Islet precursor cell (in vitro differentiated cells): ENCODE results near the gene SMARCAL1.

Experiments
- DNase-seq: peaks from one replicate; pipeline ENCODE4 v3.0.0-alpha.2; 2018

The SMARCAL1 gene

DNA sequence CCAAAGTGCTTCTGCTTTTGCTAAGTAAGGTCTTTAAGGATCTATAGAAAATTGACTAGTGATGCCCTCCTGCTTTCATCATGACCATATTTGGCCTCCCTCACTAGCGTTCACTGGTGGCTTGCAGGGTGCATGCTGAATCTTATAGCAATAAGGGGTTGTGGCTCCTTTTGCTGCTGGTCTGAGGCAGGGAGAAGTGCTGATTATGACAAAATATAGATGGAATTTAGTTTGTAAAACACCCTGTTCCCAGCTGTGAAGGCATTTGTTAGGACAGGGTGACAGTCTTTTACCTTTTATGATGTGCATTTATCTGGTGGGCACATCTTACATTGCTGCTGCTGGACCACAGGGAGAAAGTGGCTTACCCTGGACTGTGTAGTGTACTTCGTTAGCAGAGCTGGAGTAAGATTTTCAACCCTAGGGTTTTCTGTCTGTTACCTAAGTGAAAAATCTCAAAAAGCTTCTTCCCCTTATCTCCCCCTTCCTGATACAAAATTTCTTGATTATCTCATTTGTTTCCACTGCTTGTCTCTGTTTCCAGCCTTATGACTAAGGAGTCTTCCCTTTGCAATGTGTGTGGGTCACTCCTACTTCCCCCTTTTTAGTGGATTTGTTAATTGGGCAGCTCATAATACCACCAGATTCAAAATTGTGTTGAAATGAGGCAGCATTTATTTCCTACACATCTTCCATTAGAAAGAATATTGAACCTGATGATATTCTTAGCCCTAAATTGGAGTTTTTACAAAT, 65.2 kb downstream of the SMARCAL1 start:
- DNase-seq, result no peak

DNA sequence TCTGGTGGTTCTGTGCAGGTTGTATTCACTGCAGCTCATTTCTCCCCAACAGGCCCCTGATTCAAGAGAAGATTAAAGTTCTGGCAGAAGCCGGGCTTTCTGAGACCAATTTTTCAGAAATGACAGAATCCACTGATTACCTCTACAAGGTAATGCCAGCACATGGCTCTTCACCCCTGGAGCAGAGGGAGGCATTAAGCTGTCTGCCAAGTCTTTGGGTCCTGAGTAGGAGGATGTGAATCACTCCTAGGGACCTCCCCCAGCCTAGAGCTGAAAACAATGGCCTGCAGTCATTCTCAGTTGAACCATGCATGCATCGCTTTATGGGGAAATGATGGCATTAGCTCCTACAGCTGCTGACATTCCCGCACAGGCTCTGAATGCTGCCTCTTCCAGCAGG, 65.9 kb downstream of the SMARCAL1 start:
- peak; percentile 91 for DNase-seq

DNA sequence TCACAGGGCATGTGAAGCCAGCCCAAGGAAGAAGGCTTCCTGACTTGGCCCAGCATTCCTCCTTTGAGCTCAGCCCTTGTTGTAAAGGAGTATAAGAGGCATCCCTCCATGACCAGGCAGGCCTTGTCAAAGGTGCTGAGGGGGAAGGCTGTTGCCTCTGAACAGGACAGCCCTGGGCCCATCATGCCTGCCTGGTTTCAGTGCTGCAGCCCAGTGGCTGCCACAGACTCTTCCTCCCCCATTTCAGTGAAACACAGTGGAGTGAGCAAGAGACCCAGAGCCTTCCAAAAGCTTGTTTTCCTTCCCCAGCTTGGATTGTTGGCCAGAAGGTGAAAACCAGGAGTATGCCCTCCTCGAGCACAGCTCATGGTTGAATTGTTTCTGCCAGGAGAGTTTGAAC, 66.5 kb downstream of the SMARCAL1 start:
- DNase-seq, result no peak

DNA sequence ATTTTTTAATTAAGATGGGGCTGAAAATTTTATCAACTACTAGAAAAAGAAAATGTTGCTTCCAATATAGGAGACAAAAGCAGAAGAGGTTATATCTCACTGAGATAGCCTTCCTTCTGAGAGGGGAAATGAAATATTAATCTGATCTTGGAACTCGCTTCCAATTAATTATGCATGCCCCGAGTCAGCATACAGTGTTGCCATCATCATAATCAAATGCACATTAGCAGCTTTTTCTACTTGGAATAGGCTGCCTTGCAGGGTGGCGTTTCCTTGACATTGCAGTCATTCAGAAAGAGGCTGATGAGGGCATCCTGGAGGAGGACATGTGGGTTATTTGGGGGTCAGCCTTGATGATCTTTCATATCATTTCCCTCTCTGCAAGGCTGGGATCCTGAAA, 67.9 kb downstream of the SMARCAL1 start:
- DNase-seq, result no peak

DNA sequence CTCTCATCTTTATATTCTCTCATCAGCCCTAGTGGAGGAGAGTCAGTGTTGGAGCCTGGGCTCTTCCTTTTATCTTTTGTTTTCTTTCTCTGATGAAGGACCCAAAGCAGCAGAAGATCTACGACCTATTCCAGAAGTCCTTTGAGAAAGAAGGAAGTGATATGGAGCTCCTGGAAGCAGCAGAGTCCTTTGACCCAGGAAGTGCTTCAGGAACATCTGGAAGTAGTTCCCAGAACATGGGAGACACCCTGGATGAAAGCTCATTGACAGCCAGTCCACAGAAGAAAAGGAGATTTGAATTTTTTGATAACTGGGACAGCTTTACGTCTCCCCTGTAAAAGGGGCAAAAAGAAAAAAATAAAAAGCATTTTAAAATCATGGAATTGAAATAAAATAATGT, 70.4 kb downstream of the SMARCAL1 start:
- DNase-seq, result no peak

DNA sequence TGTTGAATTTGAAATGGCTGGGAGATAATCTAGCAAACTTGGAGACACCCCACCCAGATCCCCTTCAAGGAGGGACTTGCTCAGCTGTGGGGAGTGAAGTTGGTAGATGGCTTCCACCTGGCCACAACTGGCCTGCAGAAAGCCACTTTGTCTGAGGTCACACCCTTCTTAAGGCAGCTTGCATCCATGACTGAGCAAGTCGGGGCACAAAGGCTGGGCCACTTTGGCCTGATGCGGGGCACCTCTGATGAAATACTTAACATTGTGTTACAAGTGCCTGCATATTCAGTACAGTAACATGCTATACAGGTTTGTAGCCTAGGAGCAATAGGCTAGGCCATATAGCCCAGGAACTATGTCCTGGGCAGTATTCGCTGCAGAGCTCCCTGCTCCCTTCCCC, 73.0 kb downstream of the SMARCAL1 start:
- DNase-seq, result no peak

DNA sequence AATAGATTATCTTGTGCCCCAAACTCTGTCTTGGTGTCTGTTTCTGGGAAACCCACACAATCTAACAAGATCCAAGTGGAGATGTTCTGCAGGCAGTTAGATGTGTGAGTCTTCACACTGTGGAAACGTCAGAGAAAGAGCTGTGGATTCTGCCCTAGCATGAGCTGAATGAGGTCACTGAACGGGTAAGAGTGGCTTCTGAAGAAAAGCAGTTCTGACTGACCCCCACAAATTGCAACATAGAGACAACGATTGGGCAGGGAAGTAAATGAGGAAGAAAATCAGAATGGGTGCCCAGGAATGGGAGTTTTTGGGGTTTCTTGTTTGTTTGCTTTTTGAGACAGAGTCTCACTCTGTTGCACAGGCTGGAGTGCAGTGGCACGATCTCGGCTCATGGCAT, 73.5 kb downstream of the SMARCAL1 start:
- DNase-seq, result no peak

DNA sequence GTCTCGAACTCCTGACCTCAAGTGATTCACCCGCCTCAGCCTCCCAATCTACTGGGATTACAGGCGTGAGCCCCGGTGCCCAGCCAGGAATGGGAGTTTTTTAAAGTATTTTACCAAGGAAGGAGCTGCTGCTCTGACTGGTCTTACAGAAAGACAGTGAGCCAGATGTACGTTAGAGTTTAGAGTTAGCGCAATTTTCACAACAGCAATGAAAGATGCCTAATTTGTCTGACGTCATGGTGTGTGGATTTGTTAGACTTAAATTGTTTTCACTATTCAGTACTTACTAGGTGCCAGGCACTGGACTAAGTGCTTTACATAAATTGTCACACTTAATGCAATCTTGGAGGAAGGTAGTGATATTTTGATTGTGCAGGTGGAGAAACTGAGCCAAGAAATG, 74.0 kb downstream of the SMARCAL1 start:
- no peak for DNase-seq

DNA sequence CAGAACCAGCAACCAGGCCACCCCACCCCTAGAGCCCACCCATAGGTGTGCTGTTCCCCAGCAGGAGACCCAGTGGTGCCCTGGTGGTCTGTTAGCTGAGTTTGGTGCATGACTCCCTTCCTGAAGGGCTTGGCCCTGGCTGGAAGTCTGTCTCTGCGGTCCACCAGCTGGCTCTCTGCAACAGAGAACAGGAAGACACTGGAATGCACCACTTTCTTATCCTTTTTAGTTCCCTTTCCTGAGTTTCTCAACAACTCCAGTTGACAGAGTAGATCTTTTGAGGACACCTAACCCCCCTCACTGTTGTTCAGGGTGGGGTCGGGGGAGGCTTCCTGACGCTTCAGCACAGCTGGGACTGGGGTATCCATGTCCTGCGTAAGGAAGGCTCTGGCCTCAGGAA, 74.4 kb downstream of the SMARCAL1 start:
- no peak for DNase-seq

DNA sequence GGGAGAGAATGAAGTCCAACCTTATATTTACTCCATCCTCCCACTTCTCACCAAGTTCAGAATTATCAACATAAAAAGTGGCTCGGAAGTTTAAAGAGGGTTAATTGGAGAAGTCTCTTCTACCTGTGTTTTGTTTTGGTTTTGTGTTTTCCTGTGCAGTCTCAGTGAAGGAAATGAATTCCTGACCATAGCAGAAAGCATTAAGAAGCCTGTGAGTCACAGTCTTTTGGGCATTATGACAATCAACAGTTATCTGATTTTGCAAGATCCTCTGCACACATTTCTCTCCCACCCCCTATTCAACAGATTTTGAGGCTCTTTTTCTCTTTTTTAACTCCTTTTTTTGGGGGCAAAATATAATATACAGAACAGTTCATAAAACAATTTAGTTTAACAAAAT, 77.8 kb downstream of the SMARCAL1 start:
- DNase-seq, result no peak

DNA sequence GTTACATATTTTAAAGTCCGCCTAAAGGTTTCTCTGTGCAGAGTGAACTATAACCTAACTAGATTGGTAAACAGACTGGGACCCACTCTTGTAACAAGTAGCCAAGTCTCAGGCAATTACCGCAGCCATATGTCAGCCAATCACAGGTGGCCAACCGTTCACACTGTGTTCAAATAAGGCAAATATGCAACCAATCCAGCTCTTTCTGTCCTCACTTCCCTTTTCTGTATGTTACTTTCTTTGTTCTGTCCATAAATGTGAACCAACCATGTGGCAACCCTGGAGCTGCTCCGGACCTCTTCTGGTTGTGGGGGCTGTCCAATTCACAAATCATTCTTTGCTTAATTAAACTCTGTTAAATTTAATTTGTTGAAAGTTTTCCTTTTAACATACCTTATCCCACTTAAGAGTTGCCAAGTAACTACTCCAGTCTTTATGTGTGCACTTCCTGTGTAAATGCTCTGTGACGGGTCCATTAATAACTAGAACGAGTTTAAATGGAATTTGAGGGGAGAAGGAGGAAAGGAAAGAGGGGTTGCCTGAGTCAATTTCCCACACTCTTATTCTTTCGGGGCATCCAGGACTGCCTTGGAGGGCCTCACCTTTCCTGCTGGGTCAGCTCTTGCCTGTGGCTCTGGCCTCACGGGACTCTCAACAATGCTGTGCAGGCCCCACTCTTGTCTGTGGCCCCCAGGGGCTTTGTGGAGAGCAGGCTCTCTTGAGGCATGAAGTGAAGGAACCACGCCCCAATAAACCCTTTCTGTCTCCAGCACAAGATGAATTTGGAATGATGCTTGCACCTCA, 79.7 kb downstream of the SMARCAL1 start:
- DNase-seq, result peak; percentile 22

DNA sequence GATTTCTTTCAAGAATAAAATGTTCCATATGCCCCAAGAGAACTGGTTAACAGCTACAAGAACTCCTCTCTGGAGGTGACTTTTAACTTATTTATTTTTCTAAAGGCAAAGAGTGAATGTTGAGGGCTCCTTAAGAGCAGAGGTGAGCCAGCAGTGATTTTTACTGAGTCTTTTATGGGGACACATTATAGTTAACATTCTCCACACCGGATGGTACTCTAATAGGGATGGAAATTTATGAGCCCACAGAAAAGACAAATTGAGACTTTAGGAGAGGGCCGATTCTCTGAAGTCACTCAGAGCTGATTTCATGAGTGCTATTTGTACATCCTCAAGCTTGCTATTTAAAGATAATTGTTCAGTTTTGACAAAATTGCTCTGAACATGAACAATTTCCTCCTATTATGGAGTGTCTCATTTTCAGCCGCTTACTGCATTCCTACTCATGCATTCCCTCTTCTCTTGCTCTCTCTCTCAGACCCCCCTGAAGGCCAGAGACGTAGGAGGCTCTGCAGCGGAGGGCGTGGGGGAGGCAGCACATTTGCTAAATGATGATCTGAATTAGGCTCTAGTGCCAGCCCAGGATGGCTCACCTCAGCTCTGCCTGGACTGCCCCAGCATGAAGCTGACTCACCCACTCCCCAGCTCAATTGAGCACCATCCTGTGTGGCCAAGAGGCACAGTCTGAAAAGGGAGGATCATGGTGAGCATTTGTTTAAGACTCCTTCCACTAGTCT, 80.5 kb downstream of the SMARCAL1 start:
- DNase-seq, result peak; percentile 84

DNA sequence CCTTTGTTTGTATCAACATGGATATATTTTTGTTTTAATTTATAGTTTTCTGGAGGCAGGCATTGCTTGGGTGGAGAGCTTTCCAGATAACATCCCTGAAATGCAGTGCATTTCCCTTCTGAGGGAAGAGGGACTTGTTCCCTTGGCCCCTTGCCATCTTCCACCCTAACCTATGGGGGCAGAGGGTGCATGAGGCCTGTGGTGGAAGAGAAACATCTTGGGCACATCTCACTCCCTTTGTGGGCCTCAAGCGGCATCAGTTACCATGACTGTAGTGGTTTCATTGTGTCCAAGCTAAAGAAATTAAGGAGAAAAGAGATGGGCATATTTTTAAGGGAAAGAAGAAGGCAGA, 81.0 kb downstream of the SMARCAL1 start:
- DNase-seq, result peak; percentile 3

DNA sequence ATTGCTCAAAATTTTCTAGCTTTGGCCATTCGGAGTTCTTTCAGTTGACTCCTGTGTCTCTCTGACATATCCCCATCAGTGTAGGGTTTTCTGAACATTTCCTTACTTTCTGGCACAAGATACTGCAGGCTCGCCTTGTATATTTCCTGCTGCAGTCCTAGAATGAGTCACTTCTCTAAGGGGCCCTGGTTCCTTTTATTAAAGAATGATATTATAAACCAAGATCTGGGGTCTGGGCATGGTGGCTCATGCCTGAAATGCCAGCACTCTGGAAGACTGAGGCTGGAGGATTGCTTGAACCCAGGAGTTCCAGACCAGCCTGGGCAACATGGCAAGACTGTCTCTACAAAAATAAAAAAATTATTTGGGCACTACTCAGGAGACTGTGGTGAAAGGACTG, 83.4 kb downstream of the SMARCAL1 start:
- DNase-seq, result peak; percentile 26

DNA sequence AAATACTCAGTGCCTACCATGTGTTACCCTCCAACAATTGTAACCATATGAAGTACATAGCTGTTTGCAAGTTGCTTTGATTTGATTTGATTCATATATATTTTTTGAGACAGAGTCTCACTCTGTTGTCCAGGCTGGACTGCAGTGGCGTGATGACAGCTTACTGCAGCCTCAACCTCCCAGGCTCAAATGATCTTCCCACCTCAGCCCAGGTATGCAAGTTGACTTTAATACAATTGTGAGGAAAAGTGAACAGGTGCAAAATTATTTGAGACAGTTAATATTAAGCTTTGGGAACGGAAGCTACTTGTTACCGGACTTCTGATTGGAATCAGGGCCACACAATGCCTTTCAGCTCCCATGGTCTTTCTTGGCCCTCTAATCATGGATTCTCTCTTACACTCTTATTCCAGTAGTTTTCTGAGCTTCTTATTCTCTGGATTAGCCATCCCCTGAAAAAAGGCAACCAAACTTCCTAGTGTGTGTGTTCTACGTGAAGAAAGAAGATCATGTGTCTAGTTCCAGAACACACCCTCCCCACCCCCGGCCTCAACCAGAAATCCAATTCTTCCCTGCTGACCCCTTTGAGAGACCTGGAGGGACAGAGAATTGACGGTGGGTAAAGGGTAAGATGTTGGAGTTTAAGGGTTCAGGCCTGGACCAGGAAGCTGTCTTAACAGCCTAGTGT, 85.2 kb downstream of the SMARCAL1 start:
- no peak for DNase-seq

DNA sequence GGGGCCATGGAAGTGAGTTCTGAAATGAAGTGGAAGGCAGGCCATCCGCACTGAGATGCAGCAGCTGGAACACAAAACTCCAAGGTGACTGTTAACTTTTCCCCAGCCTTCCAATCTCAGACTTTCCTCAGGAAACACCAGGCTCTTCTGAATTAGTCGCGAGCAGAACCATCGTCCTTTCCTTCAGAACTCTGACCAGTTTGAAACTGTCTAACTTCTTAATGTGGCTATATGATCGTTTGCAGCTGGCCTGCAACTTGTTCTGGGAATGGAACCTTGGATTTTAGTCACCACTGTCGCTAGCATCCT, 85.7 kb downstream of the SMARCAL1 start:
- DNase-seq, result no peak

DNA sequence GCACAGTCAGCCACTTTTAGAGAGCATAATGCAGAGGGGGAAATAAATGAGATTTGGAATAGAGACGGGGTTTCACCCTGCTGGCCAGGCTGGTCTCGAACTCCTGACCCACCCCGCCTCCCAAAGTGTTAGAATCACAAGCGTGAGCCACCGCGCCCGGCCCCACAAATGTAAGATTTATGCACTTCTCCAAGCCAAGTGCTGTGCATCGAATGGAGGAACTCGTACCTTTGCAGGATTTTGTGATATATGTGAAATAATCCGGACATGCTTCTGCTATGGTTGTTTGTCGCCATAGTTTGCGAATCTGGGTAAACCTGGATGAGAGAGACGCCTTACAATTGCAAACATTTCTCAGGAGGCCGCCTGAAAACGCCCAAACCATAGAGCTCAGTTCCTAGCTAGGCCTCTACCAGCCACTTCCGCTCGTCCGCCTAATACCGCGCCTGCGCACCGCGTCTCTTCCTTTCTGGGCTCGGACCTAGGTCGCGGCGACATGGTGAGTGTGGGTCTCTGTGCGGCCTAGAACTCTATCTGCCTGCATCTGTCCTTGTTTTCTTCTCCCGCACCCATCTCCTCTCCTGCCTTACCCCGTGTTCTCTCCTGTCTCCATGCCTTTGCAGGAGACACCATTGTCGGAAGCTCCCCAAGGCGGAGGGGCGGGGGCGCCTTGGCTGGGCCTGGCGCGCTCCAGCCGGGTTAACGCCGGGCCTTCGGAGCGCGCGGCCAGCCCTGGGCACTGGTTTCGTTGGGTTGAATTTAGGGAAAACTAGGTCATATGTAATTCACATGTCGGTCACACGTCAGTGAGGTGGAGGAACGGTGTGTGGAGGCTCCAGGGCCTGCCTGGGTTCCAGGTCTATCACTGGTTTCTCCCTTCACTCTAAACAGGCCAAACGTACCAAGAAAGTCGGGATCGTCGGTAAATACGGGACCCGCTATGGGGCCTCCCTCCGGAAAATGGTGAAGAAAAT, 86.4 kb downstream of the SMARCAL1 start, which contains the start of gene RPL37A:
Gene RPL37A, plus strand, starts transcription at position 466 of the 974 bp plus-strand sequence. Its CDS starts 31 bp downstream, at position 497.
- DNase-seq, result peak; percentile 96

DNA sequence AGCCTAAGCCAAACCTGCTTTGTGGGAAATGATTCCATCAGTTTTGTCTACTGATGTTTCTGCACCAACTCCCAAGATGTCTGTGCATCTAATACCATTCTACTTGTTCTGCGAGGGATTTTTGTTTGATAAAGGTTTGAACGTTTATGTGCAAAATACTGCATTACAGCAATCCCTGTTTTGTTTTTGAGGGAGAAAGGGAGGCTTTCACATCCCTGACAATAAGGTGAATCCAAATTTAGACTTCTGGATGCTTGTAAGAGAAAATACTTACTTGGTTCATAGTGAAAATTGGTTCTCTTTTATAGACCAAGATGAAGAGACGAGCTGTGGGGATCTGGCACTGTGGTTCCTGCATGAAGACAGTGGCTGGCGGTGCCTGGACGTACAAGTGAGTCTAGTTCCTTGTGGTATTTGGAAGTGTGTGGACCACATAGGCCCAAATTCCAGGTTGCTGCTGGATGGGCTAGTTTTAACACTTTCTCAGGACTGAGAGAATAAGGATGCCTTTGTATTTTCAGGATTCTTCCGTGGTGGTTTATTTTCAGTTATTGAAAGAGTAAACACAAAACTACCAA, 87.4 kb downstream of the SMARCAL1 start:
- no peak for DNase-seq

DNA sequence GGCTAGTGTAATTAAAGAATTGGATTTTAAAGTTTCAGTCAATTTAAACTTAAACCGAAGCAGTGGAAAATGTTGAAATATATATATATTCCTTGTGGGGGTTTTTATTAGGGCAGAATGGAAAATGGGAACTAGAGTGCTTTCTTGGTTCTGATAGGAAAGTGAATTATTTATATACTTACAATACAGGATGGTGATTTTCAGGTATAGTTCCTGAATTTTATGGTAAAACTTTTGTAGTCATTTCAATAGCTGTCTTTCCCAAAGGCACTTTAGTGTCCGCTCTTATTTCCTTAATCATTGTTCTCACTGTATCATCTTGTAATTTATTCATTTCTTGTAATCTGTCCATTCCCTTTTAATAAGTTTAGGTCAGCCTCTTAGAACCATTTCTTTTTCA, 88.3 kb downstream of the SMARCAL1 start:
- DNase-seq, result no peak

DNA sequence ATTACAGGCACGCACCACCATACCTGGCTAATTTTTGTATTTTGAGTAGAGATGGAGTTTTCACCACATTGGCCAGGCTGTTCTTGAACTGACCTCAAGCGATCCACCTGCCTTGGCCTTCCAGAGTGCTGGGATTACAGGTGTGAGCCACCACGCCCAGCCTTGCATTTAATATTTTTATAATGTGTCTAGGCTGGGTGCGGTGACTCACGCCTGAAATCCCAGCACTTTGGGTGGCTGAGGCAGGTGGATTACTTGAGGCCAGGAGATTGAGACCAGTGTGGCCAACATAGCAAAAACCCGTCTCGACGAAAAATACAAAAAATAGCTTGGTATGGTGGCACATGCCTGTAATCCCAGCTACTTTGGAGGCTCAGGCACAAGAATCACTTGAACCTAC, 89.6 kb downstream of the SMARCAL1 start:
- no peak for DNase-seq

DNA sequence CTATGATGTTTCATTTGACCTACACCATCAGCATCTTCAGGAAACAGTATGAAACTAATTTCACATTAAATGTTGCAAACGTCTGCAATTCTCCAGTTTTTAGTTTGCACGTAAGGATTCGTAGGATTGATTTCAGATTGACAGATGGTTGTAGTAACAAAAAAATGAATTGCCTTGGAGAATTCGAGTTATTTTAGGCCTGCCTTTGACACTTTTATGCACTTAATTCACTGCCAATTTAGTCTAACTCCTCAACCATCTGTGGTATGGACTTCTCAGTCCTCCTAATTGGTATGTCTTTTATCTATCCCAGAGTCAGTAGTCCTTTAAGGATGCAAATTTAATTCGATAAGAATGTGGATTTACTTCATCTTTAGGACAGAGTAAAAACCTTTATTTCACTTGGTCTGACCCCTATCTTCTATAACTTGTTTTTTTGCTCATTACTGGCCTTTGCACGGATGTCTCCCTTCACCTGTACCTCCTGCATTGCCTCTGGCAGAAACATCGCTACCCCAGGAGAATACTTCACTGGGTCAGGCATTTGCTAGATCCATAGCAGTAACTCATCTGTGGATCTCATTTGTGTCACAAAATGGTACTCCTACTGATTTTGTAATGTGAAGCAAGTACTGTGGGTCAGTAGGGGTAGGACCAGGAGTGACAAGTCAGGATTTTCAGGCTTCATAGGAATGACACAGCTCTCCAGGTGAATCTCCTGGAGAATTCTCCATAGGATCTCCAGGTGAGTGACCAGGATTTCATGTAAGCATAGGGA, 90.3 kb downstream of the SMARCAL1 start:
- DNase-seq, result no peak
